Measurements from ENCODE around the gene TEX264.
A peak's percentile ranks its signal among the peaks of the same experiment; 100 is the strongest.
"Not testable (repeated sequence)": the region's sequence is repeated elsewhere in the genome, so short reads cannot be mapped to it uniquely, and the experiment has no call there.

The TEX264 gene

DNA sequence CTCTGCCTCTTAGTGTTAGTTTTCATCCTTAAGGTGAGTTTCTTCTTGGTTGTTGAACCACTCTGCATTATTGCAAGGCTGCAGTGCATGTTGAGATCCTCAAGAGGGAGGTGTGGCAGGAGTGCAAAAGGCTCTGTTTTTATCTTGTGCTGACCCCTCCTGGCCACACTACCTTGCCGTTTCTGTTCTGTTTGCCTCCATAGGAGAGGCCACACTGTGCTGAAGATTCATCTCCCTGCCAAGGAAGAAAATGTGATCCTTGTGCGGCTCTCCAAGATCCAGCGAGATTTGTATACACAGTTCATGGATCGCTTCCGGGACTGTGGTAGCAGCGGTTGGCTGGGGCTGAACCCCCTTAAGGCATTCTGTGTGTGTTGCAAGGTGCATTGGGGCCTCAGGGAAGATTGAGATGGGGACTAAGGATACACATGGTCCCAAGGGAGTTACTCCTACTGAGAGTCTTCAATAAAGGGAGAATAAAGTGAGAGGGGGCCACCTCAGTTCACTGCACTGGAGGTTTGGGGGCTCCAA is 33.0 kb upstream of the TEX264 start:
- Histone ChIP-seq H3K27me3 (replicated peaks; ENCODE audit: control insufficient read depth, insufficient read depth, low read length) (no peaks in the 10 kb centered on the region), H3K36me3 (ENCODE audit: control insufficient read depth, insufficient read depth, low read length) (peaks cover 20% of the 10 kb centered on the region), H3K4me3 (replicated peaks; ENCODE audit: low read depth, low read length) (no peak overlapping the region)
- TF ChIP-seq, protein P1, sequence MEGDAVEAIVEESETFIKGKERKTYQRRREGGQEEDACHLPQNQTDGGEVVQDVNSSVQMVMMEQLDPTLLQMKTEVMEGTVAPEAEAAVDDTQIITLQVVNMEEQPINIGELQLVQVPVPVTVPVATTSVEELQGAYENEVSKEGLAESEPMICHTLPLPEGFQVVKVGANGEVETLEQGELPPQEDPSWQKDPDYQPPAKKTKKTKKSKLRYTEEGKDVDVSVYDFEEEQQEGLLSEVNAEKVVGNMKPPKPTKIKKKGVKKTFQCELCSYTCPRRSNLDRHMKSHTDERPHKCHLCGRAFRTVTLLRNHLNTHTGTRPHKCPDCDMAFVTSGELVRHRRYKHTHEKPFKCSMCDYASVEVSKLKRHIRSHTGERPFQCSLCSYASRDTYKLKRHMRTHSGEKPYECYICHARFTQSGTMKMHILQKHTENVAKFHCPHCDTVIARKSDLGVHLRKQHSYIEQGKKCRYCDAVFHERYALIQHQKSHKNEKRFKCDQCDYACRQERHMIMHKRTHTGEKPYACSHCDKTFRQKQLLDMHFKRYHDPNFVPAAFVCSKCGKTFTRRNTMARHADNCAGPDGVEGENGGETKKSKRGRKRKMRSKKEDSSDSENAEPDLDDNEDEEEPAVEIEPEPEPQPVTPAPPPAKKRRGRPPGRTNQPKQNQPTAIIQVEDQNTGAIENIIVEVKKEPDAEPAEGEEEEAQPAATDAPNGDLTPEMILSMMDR (IDR thresholded peaks at IDR 0.05; ENCODE audit: insufficient read depth, low read length, poor library complexity, severe bottlenecking), result peak; percentile 84
- no peak for DNase-seq (ENCODE audit: extremely low read depth, insufficient read length)

DNA sequence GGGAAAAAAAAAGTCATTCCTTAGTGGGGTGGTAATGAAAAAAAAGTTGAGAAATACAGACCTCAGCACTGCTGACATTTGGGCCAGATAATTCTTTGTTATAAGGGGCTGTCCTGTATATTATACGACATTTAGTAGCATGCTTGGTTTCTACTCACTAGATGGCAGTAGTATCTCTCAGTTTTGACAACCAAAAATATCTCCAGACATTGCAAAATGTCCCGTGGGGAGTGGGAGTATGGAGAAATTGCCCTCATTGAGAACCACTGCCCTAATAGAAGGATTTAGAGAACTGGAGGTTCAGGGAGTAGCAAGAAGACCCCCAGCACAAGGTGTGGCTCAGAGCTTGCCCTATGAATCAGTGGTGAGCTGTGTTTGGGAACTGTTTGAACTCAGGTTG is 28.6 kb upstream of the TEX264 start:
- Histone ChIP-seq H3K27me3 (replicated peaks; ENCODE audit: control insufficient read depth, insufficient read depth, low read length) (no peaks in the 10 kb centered on the region), H3K36me3 (ENCODE audit: control insufficient read depth, insufficient read depth, low read length) (peaks cover 24% of the 10 kb centered on the region), H3K4me3 (replicated peaks; ENCODE audit: low read depth, low read length) (no peak overlapping the region)
- DNase-seq (ENCODE audit: extremely low read depth, insufficient read length), result no peak
- TF ChIP-seq, protein P1 (IDR thresholded peaks at IDR 0.05; ENCODE audit: insufficient read depth, low read length, poor library complexity, severe bottlenecking), result peak; percentile 38

DNA sequence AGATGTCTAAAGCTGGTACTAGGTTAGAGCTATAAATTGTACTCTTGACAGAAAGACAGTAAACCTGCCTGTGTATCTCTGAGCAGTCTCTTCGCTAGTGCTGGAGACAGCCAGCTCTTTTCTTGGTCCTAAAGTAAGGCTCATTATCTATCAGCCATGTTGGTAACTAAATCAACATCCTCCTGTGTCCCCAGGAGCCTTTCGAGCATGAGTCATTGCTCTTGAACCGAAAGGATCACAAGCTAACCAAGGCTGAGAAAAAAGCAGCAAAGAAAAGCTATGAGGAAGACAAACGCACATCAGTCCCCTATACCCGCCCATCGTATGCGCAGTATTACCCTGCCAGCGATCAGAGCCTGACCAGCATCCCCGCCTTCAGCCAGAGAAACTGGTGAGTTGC is 25.0 kb upstream of the TEX264 start:
- Histone ChIP-seq H3K4me3 (replicated peaks; ENCODE audit: low read depth, low read length) (no peak overlapping the region), H3K36me3 (ENCODE audit: control insufficient read depth, insufficient read depth, low read length) (peaks cover 19% of the 10 kb centered on the region), H3K27me3 (replicated peaks; ENCODE audit: control insufficient read depth, insufficient read depth, low read length) (no peaks in the 10 kb centered on the region)
- DNase-seq (ENCODE audit: extremely low read depth, insufficient read length), result no peak
- TF ChIP-seq, protein P1 (IDR thresholded peaks at IDR 0.05; ENCODE audit: insufficient read depth, low read length, poor library complexity, severe bottlenecking), result no peak

DNA sequence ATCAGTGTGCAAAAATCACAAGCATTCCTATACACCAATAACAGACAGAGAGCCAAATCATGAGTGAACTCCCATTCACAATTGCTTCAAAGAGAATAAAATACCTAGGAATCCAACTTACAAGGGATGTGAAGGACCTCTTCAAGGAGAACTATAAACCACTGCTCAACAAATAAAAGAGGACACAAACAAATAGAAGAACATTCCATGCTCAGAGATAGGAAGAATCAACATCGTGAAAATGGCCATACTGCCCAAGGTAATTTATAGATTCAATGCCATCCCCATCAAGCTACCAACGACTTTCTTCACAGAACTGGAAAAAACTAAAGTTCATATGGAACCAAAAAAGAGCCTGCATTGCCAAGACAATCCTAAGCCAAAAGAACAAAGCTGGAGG is 18.9 kb upstream of the TEX264 start:
- not testable (repeated sequence) for H3K36me3 ChIP-seq (ENCODE audit: control insufficient read depth, insufficient read depth, low read length); H3K27me3 ChIP-seq (replicated peaks; ENCODE audit: control insufficient read depth, insufficient read depth, low read length); DNase-seq (ENCODE audit: extremely low read depth, insufficient read length); H3K4me3 ChIP-seq (replicated peaks; ENCODE audit: low read depth, low read length)

DNA sequence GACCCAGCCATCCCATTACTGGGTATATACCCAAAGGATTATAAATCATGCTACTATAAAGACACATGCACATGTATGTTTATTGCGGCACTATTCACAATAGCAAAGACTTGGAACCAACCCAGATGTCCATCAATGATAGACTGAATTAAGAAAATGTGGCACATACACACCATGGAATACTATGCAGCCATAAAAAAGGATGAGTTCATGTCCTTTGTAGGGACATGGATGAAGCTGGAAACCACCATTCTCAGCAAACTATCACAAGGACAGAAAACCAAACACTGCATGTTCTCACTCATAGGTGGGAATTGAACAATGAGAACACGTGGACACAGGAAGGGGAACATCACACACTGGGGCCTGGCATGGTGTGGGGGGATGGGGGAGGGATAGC is 17.6 kb upstream of the TEX264 start:
- H3K4me3 ChIP-seq (replicated peaks; ENCODE audit: low read depth, low read length); H3K27me3 ChIP-seq (replicated peaks; ENCODE audit: control insufficient read depth, insufficient read depth, low read length); DNase-seq (ENCODE audit: extremely low read depth, insufficient read length); H3K36me3 ChIP-seq (ENCODE audit: control insufficient read depth, insufficient read depth, low read length): not testable (repeated sequence)

DNA sequence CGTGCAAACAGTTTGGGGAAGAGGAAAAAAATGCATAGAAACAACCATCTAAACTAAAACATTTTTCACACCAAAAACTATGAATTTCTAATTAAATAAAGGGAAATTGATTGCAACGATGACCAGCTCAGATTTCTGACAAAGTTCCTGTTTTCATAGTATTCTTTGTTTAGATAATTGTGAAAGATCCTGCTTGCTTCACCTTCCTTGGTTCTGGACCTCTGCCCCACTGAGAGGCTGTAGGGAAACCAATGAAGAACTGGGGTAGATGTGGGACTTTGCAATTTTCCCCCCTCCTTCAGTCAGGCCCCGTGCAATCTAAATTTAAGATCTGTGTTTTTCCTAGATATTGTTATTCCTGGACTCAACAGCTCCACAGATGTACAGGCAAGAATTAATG is 13.8 kb upstream of the TEX264 start:
- TF ChIP-seq, protein P1 (IDR thresholded peaks at IDR 0.05; ENCODE audit: insufficient read depth, low read length, poor library complexity, severe bottlenecking), result no peak
- peaks cover 6% of the 10 kb centered on the region for H3K36me3 ChIP-seq (ENCODE audit: control insufficient read depth, insufficient read depth, low read length)

DNA sequence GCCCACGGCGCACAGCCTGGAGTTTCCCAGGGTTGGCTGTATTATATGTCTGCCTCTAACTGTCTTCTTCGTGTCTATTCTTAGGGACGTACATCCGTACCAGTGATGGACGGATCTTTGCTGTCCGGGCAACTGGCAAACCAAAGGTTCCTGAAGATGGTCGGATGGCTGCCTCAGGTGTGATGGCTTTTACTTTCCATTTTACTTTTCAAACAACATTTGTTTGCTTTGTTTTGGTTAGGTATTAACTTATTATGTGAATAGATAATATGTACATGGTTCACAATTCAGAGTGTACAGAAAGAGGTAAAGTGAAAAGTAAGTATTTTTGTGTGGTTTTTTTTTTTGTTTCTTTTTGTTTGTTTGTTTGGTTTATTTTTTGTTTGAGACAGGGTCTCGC is 11.1 kb upstream of the TEX264 start:
- TF ChIP-seq, protein P1 (IDR thresholded peaks at IDR 0.05; ENCODE audit: insufficient read depth, low read length, poor library complexity, severe bottlenecking), result no peak
- H3K27me3 ChIP-seq (replicated peaks; ENCODE audit: control insufficient read depth, insufficient read depth, low read length), result no peaks in the 10 kb centered on the region
- DNase-seq (ENCODE audit: extremely low read depth, insufficient read length), result no peak
- peaks cover 13% of the 10 kb centered on the region for H3K36me3 ChIP-seq (ENCODE audit: control insufficient read depth, insufficient read depth, low read length)
- no peak overlapping the region for H3K4me3 ChIP-seq (replicated peaks; ENCODE audit: low read depth, low read length)

More for the DNA sequence above, 13.8 kb upstream of the TEX264 start:
- Histone ChIP-seq H3K27me3 (replicated peaks; ENCODE audit: control insufficient read depth, insufficient read depth, low read length) (no peaks in the 10 kb centered on the region), H3K4me3 (replicated peaks; ENCODE audit: low read depth, low read length) (no peak overlapping the region)
- no peak for DNase-seq (ENCODE audit: extremely low read depth, insufficient read length)

Data from GM06990 (cell line).